ENCODE measurements around the gene UBR4. TPM values are rescaled to one million over a fixed set of nuclear protein-coding genes. Genes with fewer than 3 reads are reported as not detected.

Gene UBR4
- total and polyA plus RNA-seq, 7 donors, result 32.4 to 215 (median 73.5) TPM

- H3K27ac ChIP-seq, result peak overlapping the region in 2 of 4 donors; percentile 35 to 63
These were observed 128.7 kb downstream of the UBR4 start for GRCh38 chr1:19081218-19081893.

GRCh38 chr1:19080721-19081120 lies 129.3 kb downstream of the UBR4 start:
- intact Hi-C loops (cut with DNase I), result no loop called here
- H3K36me3 ChIP-seq, result peaks cover 56 to 100% (median 95%) of the 10 kb centered on the region in 4 donors
- no peak overlapping the region for H3K4me3 ChIP-seq
- H3K27me3 ChIP-seq, result no peaks in the 10 kb centered on the region
- H3K9me3 ChIP-seq, result no peaks in the 10 kb centered on the region
- DNase-seq, result no peak
- WGBS, 2 donors, result 87 to 90% methylated on average over 3 of the region's 3 CpGs
- TF ChIP-seq POLR2A (IDR thresholded peaks at IDR 0.05) (no peak), POLR2AphosphoS5 (IDR thresholded peaks at IDR 0.05) (no peak), CTCF (IDR thresholded peaks at IDR 0.05) (no peak), EP300 (IDR thresholded peaks at IDR 0.05) (no peak)
- H3K4me1 ChIP-seq, result peaks cover 0 to under 1% (median 0%) of the 10 kb centered on the region in 4 donors
- H3K27ac ChIP-seq, result no peak overlapping the region

More at GRCh38 chr1:19081218-19081893, 128.7 kb downstream of the UBR4 start:
- Histone ChIP-seq H3K4me3 (peak overlapping the region in 1 of 4 donors; percentile 9), H3K4me1 (no peaks in the 10 kb centered on the region), H3K27me3 (no peaks in the 10 kb centered on the region), H3K36me3 (peaks cover 61 to 100% (median 95%) of the 10 kb centered on the region in 4 donors), H3K9me3 (no peaks in the 10 kb centered on the region)
- 53 to 75% methylated on average over 21 of the region's 21 CpGs for WGBS, 2 donors
- TF ChIP-seq POLR2AphosphoS5 (IDR thresholded peaks at IDR 0.05) (peak in 1 of 4 donors; percentile 12), EP300 (IDR thresholded peaks at IDR 0.05) (no peak), POLR2A (IDR thresholded peaks at IDR 0.05) (no peak), CTCF (IDR thresholded peaks at IDR 0.05) (no peak)
- no peak for DNase-seq
- intact Hi-C loops (cut with DNase I), result no loop called here

- no peaks in the 10 kb centered on the region for H3K27me3 ChIP-seq
- TF ChIP-seq POLR2AphosphoS5 (IDR thresholded peaks at IDR 0.05) (no peak), EP300 (IDR thresholded peaks at IDR 0.05) (no peak), CTCF (IDR thresholded peaks at IDR 0.05) (no peak), POLR2A (IDR thresholded peaks at IDR 0.05) (no peak)
- peaks cover 49 to 100% (median 94%) of the 10 kb centered on the region in 4 donors for H3K36me3 ChIP-seq
- H3K4me3 ChIP-seq, result no peak overlapping the region
- no peak overlapping the region for H3K27ac ChIP-seq
- DNase-seq, result no peak
- intact Hi-C loops (cut with DNase I), result no loop called here
- H3K4me1 ChIP-seq, result peaks cover 0 to 10% (median 8%) of the 10 kb centered on the region in 4 donors
- WGBS, 2 donors, result 42 to 80% methylated on average over 16 of the region's 16 CpGs
- no peaks in the 10 kb centered on the region for H3K9me3 ChIP-seq
These were observed 130.3 kb downstream of the UBR4 start for GRCh38 chr1:19079541-19080472.

- Histone ChIP-seq H3K27ac (no peak overlapping the region), H3K4me3 (no peak overlapping the region), H3K4me1 (peaks cover 0 to 21% (median 17%) of the 10 kb centered on the region in 4 donors), H3K27me3 (no peaks in the 10 kb centered on the region), H3K9me3 (no peaks in the 10 kb centered on the region), H3K36me3 (peaks cover 37 to 100% (median 92%) of the 10 kb centered on the region in 4 donors)
- no peak for DNase-seq
- WGBS, 2 donors, result 96% methylated on average over 4 of the region's 4 CpGs
- no peak for TF ChIP-seq CTCF (IDR thresholded peaks at IDR 0.05)
- no peak for TF ChIP-seq POLR2AphosphoS5 (IDR thresholded peaks at IDR 0.05)
- TF ChIP-seq POLR2A (IDR thresholded peaks at IDR 0.05), result no peak
- TF ChIP-seq EP300 (IDR thresholded peaks at IDR 0.05), result no peak
- intact Hi-C loops (cut with DNase I), result no loop called here
These were observed 131.5 kb downstream of the UBR4 start for GRCh38 chr1:19078536-19078935.

Data from sigmoid colon (tissue), 7 donors.